Uterus (tissue), 4 donors: Measurements from ENCODE around the gene LYRM2. TPM values are rescaled to one million over a fixed set of nuclear protein-coding genes. Genes with fewer than 3 reads are reported as not detected.

ENCODE experiments used
- DNase-seq, 2 donors: peaks; one replicate each; pipeline ENCODE4 v3.0.0-alpha.2; 2019 to 2020
- H3K27ac ChIP-seq, 2 donors: fragments of 200-600 bp; sonication (generic); 1 replicate in 1 of 2; 2 replicates in 1 of 2; pipeline ENCODE4 v1.5.1; 2016 to 2018
- H3K27me3 ChIP-seq, 2 donors: fragments of 200-600 bp; sonication (generic); one replicate each; pipeline ENCODE4 v1.5.1; 2018 to 2019; ENCODE audit warnings: control low read depth in 1 of 2
- H3K36me3 ChIP-seq, 2 donors: fragments of 200-600 bp; sonication (generic); one replicate each; pipeline ENCODE4 v1.5.1; 2019; ENCODE audit warnings: control low read depth in 1 of 2
- H3K4me1 ChIP-seq, 2 donors: fragments of 200-600 bp; sonication (generic); one replicate each; pipeline ENCODE4 v1.5.1; 2018 to 2019; ENCODE audit warnings: control low read depth in 1 of 2
- H3K4me3 ChIP-seq, 2 donors: fragments of 200-600 bp; sonication (generic); 1 replicate in 1 of 2; 2 replicates in 1 of 2; pipeline ENCODE4 v1.5.1; 2018 to 2019; ENCODE audit warnings: mild to moderate bottlenecking in 1 of 2
- H3K9me3 ChIP-seq, 2 donors: fragments of 200-600 bp; sonication (generic); one replicate each; pipeline ENCODE4 v1.5.1; 2019; ENCODE audit warnings: control low read depth in 1 of 2
- POLR2A ChIP-seq, 2 donors: fragments of 450-650 bp; IDR thresholded peaks; one replicate each; pipeline ENCODE4 v1.6.1; 2016; ENCODE audit warnings: antibody characterized with exemption in 2 of 2, mild to moderate bottlenecking in 1 of 2, moderate library complexity in 1 of 2
- intact Hi-C: fragments of 100-400 bp; cut with DNase I; formaldehyde crosslinking; loops from one replicate; pipeline ENCODE4 v1.15.1; 2023; ENCODE audit warnings: low total_unique reads
- total RNA-seq, 4 donors: library from RNA; depleted of rRNA in 3 of 4; stranded (reverse); fragments of >200 nt in 3 of 4; gene quantifications; one replicate each; pipeline versions ENCODE4 v1.1.0 to v1.2.4, GENCODE V29; 2014 to 2023
- TF ChIP-seq, protein P1 (sequence below), 4 experiments: fragments of 200-600 bp in 2 of 4; fragments of 450-650 bp in 2 of 4; sonication (generic) in 2 of 4; IDR thresholded peaks; one replicate each; pipeline ENCODE4 v1.5.1; 2016 to 2019; ENCODE audit warnings: antibody characterized with exemption in 4 of 4, mild to moderate bottlenecking in 2 of 4, moderate library complexity in 1 of 4
- donor health status: DM: yes; HTN: yes; CAD: no.

LYRM2 gene
- total RNA-seq, 4 donors from 2014 or later, result 2.3 to 35.7 (median 12.2) TPM

DNA sequence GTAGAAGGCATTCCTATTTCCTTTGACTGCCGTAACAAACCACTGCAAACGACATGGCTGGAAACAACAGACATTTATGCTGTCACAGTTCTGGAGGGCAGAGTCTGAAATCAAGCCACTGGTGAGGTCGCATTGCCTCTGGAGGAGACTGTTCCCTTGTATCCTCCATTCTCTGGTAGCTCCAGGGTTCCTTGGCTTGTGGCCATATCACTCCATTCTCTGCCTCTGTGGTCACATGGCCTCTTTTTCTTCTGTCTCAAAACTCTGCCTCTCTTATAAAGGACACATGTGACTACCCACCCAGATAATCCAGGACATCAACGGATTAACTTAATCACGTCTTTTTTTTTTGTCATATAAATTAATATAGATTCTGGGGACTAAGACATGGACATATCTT, 84.4 kb downstream of the LYRM2 start:
- no peak for TF ChIP-seq POLR2A (IDR thresholded peaks at IDR 0.05)
- TF ChIP-seq, protein P1, sequence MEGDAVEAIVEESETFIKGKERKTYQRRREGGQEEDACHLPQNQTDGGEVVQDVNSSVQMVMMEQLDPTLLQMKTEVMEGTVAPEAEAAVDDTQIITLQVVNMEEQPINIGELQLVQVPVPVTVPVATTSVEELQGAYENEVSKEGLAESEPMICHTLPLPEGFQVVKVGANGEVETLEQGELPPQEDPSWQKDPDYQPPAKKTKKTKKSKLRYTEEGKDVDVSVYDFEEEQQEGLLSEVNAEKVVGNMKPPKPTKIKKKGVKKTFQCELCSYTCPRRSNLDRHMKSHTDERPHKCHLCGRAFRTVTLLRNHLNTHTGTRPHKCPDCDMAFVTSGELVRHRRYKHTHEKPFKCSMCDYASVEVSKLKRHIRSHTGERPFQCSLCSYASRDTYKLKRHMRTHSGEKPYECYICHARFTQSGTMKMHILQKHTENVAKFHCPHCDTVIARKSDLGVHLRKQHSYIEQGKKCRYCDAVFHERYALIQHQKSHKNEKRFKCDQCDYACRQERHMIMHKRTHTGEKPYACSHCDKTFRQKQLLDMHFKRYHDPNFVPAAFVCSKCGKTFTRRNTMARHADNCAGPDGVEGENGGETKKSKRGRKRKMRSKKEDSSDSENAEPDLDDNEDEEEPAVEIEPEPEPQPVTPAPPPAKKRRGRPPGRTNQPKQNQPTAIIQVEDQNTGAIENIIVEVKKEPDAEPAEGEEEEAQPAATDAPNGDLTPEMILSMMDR (IDR thresholded peaks at IDR 0.05), result no peak
- H3K27ac ChIP-seq, result no peak overlapping the region
- intact Hi-C loops, result no loop called here
- H3K27me3 ChIP-seq, result no peaks in the 10 kb centered on the region
- H3K4me3 ChIP-seq, result no peak overlapping the region
- no peaks in the 10 kb centered on the region for H3K4me1 ChIP-seq
- no peaks in the 10 kb centered on the region for H3K9me3 ChIP-seq
- DNase-seq, result no peak
- H3K36me3 ChIP-seq, result no peaks in the 10 kb centered on the region

DNA sequence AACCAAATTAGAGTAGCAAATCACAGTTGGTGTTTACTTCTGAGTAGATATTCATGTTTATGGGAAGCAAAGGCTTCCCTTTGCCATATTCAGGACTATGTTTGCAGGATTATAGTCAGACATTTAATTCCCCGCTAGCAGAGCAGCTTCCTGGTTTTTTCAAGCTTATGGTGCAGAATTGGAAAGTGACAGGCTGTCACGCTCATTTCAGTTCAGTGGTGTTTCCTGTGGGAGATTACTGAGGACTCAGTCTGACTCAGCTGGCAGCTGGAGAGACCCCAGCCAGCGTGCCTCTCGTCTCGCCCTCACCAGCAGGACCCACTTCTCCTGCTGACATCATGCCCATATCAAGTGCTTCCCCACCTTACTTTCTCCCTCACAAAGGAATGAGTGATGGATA, 85.1 kb downstream of the LYRM2 start:
- no peak for TF ChIP-seq POLR2A (IDR thresholded peaks at IDR 0.05)
- TF ChIP-seq, protein P1 (IDR thresholded peaks at IDR 0.05), result no peak
- H3K4me1 ChIP-seq, result no peaks in the 10 kb centered on the region

DNA sequence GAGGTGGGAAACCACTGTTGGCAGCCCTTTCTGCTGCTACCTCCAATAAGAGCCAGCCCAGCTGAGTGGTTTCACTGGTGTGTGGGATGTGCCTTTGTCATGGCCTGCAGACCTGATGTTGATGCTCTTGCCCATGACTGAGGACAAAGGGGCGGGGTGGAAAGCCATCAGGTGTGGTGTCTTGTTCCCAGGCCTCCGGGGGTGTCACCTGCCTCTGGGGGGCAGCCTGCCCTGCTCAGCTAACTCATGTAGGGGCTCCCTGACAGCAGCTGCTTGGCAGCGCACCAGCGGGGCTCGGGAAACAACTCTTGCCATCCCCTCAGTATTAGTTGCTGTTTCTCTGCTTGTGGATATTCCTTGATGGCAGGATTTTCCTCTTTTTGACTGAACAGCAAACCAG, 91.3 kb downstream of the LYRM2 start:
- intact Hi-C loops, result no loop called here
- no peak for TF ChIP-seq POLR2A (IDR thresholded peaks at IDR 0.05)
- TF ChIP-seq, protein P1 (IDR thresholded peaks at IDR 0.05), result no peak
- Histone ChIP-seq H3K27ac (no peak overlapping the region), H3K27me3 (no peaks in the 10 kb centered on the region), H3K36me3 (no peaks in the 10 kb centered on the region), H3K9me3 (no peaks in the 10 kb centered on the region), H3K4me1 (no peaks in the 10 kb centered on the region), H3K4me3 (no peak overlapping the region)
- DNase-seq, result no peak

More for the DNA sequence above, 85.1 kb downstream of the LYRM2 start:
- no peak overlapping the region for H3K27ac ChIP-seq
- no peaks in the 10 kb centered on the region for H3K36me3 ChIP-seq
- no peaks in the 10 kb centered on the region for H3K9me3 ChIP-seq
- no peak overlapping the region for H3K4me3 ChIP-seq
- intact Hi-C loops, result no loop called here
- H3K27me3 ChIP-seq, result no peaks in the 10 kb centered on the region
- no peak for DNase-seq

DNA sequence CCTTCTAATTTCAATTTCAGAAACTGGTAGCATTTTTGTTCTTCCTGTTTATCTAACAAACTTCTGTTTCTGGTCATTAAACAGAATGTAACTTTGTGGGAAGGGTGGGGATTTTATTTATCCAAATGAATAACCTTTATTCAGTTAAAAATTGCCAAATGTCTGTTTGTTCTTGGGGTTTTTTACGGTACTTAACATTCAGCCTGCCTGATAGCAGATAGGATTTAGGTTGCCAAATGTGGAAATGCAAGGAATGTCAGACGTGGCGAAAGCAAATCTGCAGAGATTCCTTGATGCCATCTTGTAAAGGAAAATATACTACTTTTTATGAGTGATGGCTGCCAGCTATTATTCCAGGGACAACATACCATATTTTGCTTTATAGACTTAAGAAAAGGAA, 95.7 kb downstream of the LYRM2 start:
- Histone ChIP-seq H3K36me3 (no peaks in the 10 kb centered on the region), H3K9me3 (no peaks in the 10 kb centered on the region), H3K27me3 (no peaks in the 10 kb centered on the region), H3K27ac (no peak overlapping the region), H3K4me3 (no peak overlapping the region), H3K4me1 (no peaks in the 10 kb centered on the region)
- TF ChIP-seq POLR2A (IDR thresholded peaks at IDR 0.05), result no peak
- TF ChIP-seq, protein P1 (IDR thresholded peaks at IDR 0.05), result no peak
- DNase-seq, result no peak
- intact Hi-C loops, result no loop called here

DNA sequence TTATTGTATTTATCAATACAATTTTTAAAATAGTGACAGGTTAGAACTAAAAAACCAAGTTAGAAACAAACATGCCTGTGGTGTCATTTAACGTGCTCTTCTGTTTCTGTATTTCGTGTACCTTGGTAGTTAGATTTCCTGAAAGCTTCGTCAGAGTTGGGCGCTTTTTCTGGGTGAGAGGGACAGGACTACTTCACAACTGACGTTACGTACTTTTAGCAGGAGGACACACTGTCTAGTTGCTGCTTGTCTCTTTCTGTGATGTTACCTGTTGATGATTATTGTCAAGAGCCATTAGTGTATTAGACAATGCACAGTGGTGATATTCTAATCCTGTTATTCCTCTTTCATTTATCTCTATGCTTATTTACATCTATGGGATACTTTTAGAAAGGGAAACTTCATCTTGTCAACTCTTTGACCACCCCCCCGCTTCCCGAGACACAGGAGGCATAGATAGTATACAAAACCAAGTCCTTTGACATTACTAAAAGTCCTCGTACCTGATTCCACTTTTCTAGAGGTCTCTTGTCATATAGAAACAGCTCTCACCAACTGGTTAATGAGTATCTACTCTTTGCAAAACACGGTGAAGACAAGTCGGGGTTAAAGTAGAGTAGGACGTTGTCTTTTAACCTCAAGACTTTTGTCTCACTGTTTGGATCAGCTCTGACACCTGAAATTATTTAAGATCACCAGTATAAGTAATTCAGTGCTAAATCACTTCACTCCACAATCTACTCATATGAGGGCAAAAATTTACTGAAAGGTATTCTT, 96.3 kb downstream of the LYRM2 start:
- DNase-seq, result no peak
- H3K27ac ChIP-seq, result no peak overlapping the region
- H3K4me3 ChIP-seq, result no peak overlapping the region
- H3K4me1 ChIP-seq, result no peaks in the 10 kb centered on the region
- no peaks in the 10 kb centered on the region for H3K9me3 ChIP-seq
- intact Hi-C loops, result no loop called here
- H3K27me3 ChIP-seq, result no peaks in the 10 kb centered on the region
- H3K36me3 ChIP-seq, result no peaks in the 10 kb centered on the region
- no peak for TF ChIP-seq POLR2A (IDR thresholded peaks at IDR 0.05)
- TF ChIP-seq, protein P1 (IDR thresholded peaks at IDR 0.05), result no peak
